HCT116 (cell line): ENCODE data around the gene DNMT1. TPM values are rescaled to one million over a fixed set of nuclear protein-coding genes. Genes with fewer than 3 reads are reported as not detected.

Experiments
- ATAC-seq: fragments of 200-7000 bp; cut with Tn5 transposase; 2 replicates; pipeline ENCODE4 v1.9.1; 2020; ENCODE audit warnings: mild to moderate bottlenecking, moderate library complexity
- BruUV-seq: library from RNA; stranded (reverse); fragments of 400-500 nt; replicated peaks from 2 replicates; lab custom pipeline; 2021; lab: Mats Ljungman, UMichigan
- CTCF ChIA-PET: fragments of 300-600 bp; sonication (Branson Sonifier 250); formaldehyde crosslinking; loops from one replicate; lab custom pipeline; 2021; ENCODE audit warnings: antibody characterized with exemption; lab: Charles Lee
- POLR2A ChIA-PET: fragments of 300-600, 350-600 bp; sonication (Branson Sonifier 250); formaldehyde crosslinking; loops from one replicate; lab custom pipeline; 2021; ENCODE audit warnings: antibody characterized with exemption; lab: Charles Lee
- RAD21 ChIA-PET, 2 experiments: fragments of 300-600 bp; sonication (Branson Sonifier 250); formaldehyde crosslinking; loops; one replicate each; lab custom pipeline; 2023; ENCODE audit warnings: low total read pairs in 2 of 2; ENCODE audit not compliant: uncharacterized antibody in 2 of 2, unreplicated experiment in 2 of 2, low non-redundant PET in 1 of 2; lab: Charles Lee
- DNase-seq: peaks from one replicate; pipeline ENCODE4 v3.0.0-alpha.2; 2010; ENCODE audit warnings: low read depth, low spot score
- H2AFZ ChIP-seq: fragments of 200-600 bp; shearing (Covaris generic), sonication (generic); 2 replicates; pipeline ENCODE4 v1.6.1; 2017; ENCODE audit warnings: low read depth, mixed run types, mixed read lengths, antibody characterized with exemption, low read length; ENCODE audit not compliant: poor library complexity, severe bottlenecking
- H3K27ac ChIP-seq: 2 replicates; pipeline ENCODE4 v1.5.1; 2012; ENCODE audit warnings: low read depth, low read length
- H3K27me3 ChIP-seq: fragments of 200-600 bp; sonication (generic); 2 replicates; pipeline ENCODE4 v1.6.1; 2016; ENCODE audit warnings: mixed run types, low read length, mixed read lengths; ENCODE audit not compliant: insufficient read depth
- H3K36me3 ChIP-seq, 2 experiments: fragments of 200-500 bp in 1 of 2; fragments of 200-600 bp in 1 of 2; sonication (Bioruptor generic) in 1 of 2; sonication (generic) in 1 of 2; 2 replicates each; pipeline versions ENCODE4 v1.5.1 to v1.6.1; 2014 to 2016; ENCODE audit warnings: low read length in 2 of 2, inconsistent platforms in 1 of 2, mixed read lengths in 1 of 2, mixed run types in 1 of 2; ENCODE audit not compliant: insufficient read depth in 2 of 2, control insufficient read depth in 1 of 2
- H3K4me1 ChIP-seq, 2 experiments: fragments of 200-600 bp in 1 of 2; sonication (generic) in 1 of 2; 2 replicates each; pipeline versions ENCODE4 v1.5.1 to v1.6.1; 2012 to 2017; ENCODE audit warnings: low read length in 2 of 2, inconsistent platforms in 1 of 2, mild to moderate bottlenecking in 1 of 2, mixed read lengths in 1 of 2, mixed run types in 1 of 2, moderate library complexity in 1 of 2; ENCODE audit not compliant: insufficient read depth in 2 of 2, control insufficient read depth in 1 of 2
- H3K4me2 ChIP-seq: fragments of 200-600 bp; sonication (generic); 2 replicates; pipeline ENCODE4 v1.6.1; 2017; ENCODE audit warnings: mixed run types, low read length, mixed read lengths
- H3K4me3 ChIP-seq, 2 experiments: fragments of 200-600 bp in 1 of 2; sonication (generic) in 1 of 2; replicated peaks in 1 of 2; 2 replicates each; pipeline ENCODE4 v1.5.1; 2011 to 2016; ENCODE audit warnings: low read length in 2 of 2, control low read depth in 1 of 2, low read depth in 1 of 2, mild to moderate bottlenecking in 1 of 2, mixed read lengths in 1 of 2, mixed run types in 1 of 2
- H3K79me2 ChIP-seq: fragments of 200-600 bp; sonication (generic); 2 replicates; pipeline ENCODE4 v1.6.1; 2017; ENCODE audit warnings: mild to moderate bottlenecking, mixed run types, low read length, moderate library complexity, mixed read lengths; ENCODE audit not compliant: insufficient read depth
- H3K9ac ChIP-seq: fragments of 200-600 bp; sonication (generic); 2 replicates; pipeline ENCODE4 v1.6.1; 2016; ENCODE audit warnings: low read length, mixed read lengths
- H3K9me2 ChIP-seq: fragments of 200-600 bp; sonication (generic), shearing (Covaris generic); 2 replicates; pipeline ENCODE4 v1.6.1; 2017; ENCODE audit warnings: mixed run types, mild to moderate bottlenecking, moderate library complexity; ENCODE audit not compliant: insufficient read depth
- H3K9me3 ChIP-seq, 2 experiments: fragments of 200-500 bp in 1 of 2; fragments of 200-600 bp in 1 of 2; sonication (Bioruptor generic) in 1 of 2; sonication (generic) in 1 of 2; 2 replicates each; pipeline ENCODE4 v1.6.1; 2014 to 2017; ENCODE audit warnings: low read length in 2 of 2, mixed read lengths in 2 of 2, inconsistent platforms in 1 of 2, low read depth in 1 of 2, mild to moderate bottlenecking in 1 of 2, mixed run types in 1 of 2, moderate library complexity in 1 of 2; ENCODE audit not compliant: control insufficient read depth in 1 of 2, insufficient read depth in 1 of 2
- H4K20me1 ChIP-seq: fragments of 200-600 bp; sonication (generic), shearing (Covaris generic); 2 replicates; pipeline ENCODE4 v1.6.1; 2017; ENCODE audit warnings: mixed run types, mild to moderate bottlenecking, moderate library complexity; ENCODE audit not compliant: insufficient read depth
- ATF3 ChIP-seq: IDR thresholded peaks from 2 replicates; pipeline ENCODE4 v1.6.1; 2012
- CBX3 ChIP-seq: IDR thresholded peaks from 2 replicates; pipeline ENCODE4 v1.6.1; 2012; ENCODE audit warnings: low read depth
- CEBPB ChIP-seq: IDR thresholded peaks from 2 replicates; pipeline ENCODE4 v1.6.1; 2012; ENCODE audit warnings: low read depth
- CTCF ChIP-seq, 3 experiments: fragments of 200-600 bp in 1 of 3; sonication (generic) in 1 of 3; IDR thresholded peaks in 2 of 3; conservative IDR thresholded peaks in 1 of 3; 2 replicates each; pipeline ENCODE4 v1.5.1; 2012 to 2017; ENCODE audit warnings: low read depth in 2 of 3, low read length in 2 of 3, antibody characterized with exemption in 1 of 3, borderline replicate concordance in 1 of 3, control low read depth in 1 of 3, mild to moderate bottlenecking in 1 of 3, mixed read lengths in 1 of 3, mixed run types in 1 of 3, moderate library complexity in 1 of 3; ENCODE audit not compliant: insufficient read depth in 1 of 3
- EGR1 ChIP-seq: IDR thresholded peaks from 2 replicates; pipeline ENCODE4 v1.6.1; 2012; ENCODE audit warnings: low read depth
- ELF1 ChIP-seq: IDR thresholded peaks from 2 replicates; pipeline ENCODE4 v1.6.1; 2012; ENCODE audit warnings: low read depth, borderline replicate concordance
- EZH2 ChIP-seq: fragments of 200-600 bp; sonication (generic); IDR thresholded peaks from 2 replicates; pipeline ENCODE4 v1.6.1; 2017; ENCODE audit warnings: antibody characterized with exemption, mixed run types
- EZH2phosphoT487 ChIP-seq: fragments of 200-600 bp; IDR thresholded peaks from 2 replicates; pipeline ENCODE4 v1.6.1; 2018; ENCODE audit warnings: antibody characterized with exemption, borderline replicate concordance
- JUND ChIP-seq: IDR thresholded peaks from 2 replicates; pipeline ENCODE4 v1.6.1; 2012
- RAD21 ChIP-seq: IDR thresholded peaks from 2 replicates; pipeline ENCODE4 v1.6.1; 2012; ENCODE audit warnings: low read depth, mild to moderate bottlenecking
- SIN3A ChIP-seq: IDR thresholded peaks from 2 replicates; pipeline ENCODE4 v1.6.1; 2012; ENCODE audit warnings: low read depth
- SP1 ChIP-seq: IDR thresholded peaks from 2 replicates; pipeline ENCODE4 v1.6.1; 2012; ENCODE audit warnings: low read depth
- TCF7L2 ChIP-seq: IDR thresholded peaks from 2 replicates; pipeline ENCODE4 v1.7.0; 2011; ENCODE audit warnings: borderline replicate concordance, inconsistent platforms; ENCODE audit not compliant: insufficient read depth, insufficient read length; ENCODE audit errors: extremely low read depth
- YY1 ChIP-seq: IDR thresholded peaks from 2 replicates; pipeline ENCODE4 v1.6.1; 2011; ENCODE audit warnings: low read length, low read depth, moderate library complexity, mild to moderate bottlenecking; ENCODE audit not compliant: insufficient replicate concordance; ENCODE audit errors: extremely low read depth
- ZBTB33 ChIP-seq: IDR thresholded peaks from 2 replicates; pipeline ENCODE4 v1.6.1; 2011; ENCODE audit warnings: mild to moderate bottlenecking, low read length, moderate library complexity; ENCODE audit not compliant: insufficient replicate concordance; ENCODE audit errors: extremely low read depth
- ZNF274 ChIP-seq: fragments of 200-500 bp; sonication (Bioruptor generic); IDR thresholded peaks from 2 replicates; pipeline ENCODE4 v1.6.1; 2014; ENCODE audit warnings: mild to moderate bottlenecking, low read depth, low read length, inconsistent platforms
- intact Hi-C: fragments of 100-400 bp; cut with micrococcal nuclease; formaldehyde crosslinking; loops from 2 replicates; pipeline ENCODE4 v1.10.0; 2022
- total RNA-seq: library from RNA; stranded (reverse); gene quantifications from one replicate; pipeline ENCODE4 v1.2.1, GENCODE V29; 2021; ENCODE audit not compliant: unreplicated experiment

The DNMT1 gene
- total RNA-seq, 1 experiment from 2014 or later = 235 TPM

GRCh38 chr19:10124429-10124828 is 70.3 kb downstream of the DNMT1 start:
- BruUV-seq = no TSS peak
- POLR2A ChIA-PET = no interaction called here

More at GRCh38 chr19:10124429-10124828, 70.3 kb downstream of the DNMT1 start:
- CTCF ChIA-PET = no interaction called here
- Histone ChIP-seq H2AFZ (no peak overlapping the region), H3K9me3 (no peaks in the 10 kb centered on the region), H3K27me3 (no peaks in the 10 kb centered on the region), H3K79me2 (peaks cover 3% of the 10 kb centered on the region; the same call in 1 of the 2 replicates), H4K20me1 (no peaks in the 10 kb centered on the region), H3K36me3 (peaks cover 3 to 6% of the 10 kb centered on the region in 2 experiments; a peak in 2 of 4 replicates), H3K4me3 (no peak overlapping the region), H3K9me2 (no peaks in the 10 kb centered on the region), H3K27ac (no peak overlapping the region), H3K4me2 (no peak overlapping the region), H3K4me1 (peaks cover 0 to 9% of the 10 kb centered on the region in 2 experiments; a peak in 2 of 4 replicates), H3K9ac (no peak overlapping the region)
- intact Hi-C loops = no loop called here
- TF ChIP-seq ELF1 = no peak
- no peak for TF ChIP-seq RAD21
- no peak for TF ChIP-seq TCF7L2
- TF ChIP-seq CEBPB = no peak
- TF ChIP-seq EZH2 = no peak
- no peak for TF ChIP-seq ZNF274
- TF ChIP-seq ATF3 = no peak
- TF ChIP-seq YY1 = no peak
- TF ChIP-seq CTCF (IDR thresholded peaks at IDR 0.05 in 2 of 3, conservative IDR thresholded peaks at IDR 0.05 in 1 of 3; ENCODE audit: borderline replicate concordance in 1 of 3, insufficient read depth in 1 of 3, low read depth in 2 of 3, low read length in 2 of 3) = no peak
- no peak for TF ChIP-seq EGR1
- TF ChIP-seq JUND = no peak
- no peak for TF ChIP-seq EZH2phosphoT487
- TF ChIP-seq SIN3A = no peak
- TF ChIP-seq CBX3 = no peak
- no peak for TF ChIP-seq SP1
- TF ChIP-seq ZBTB33 = no peak
- no peak for ATAC-seq
- DNase-seq = no peak
- RAD21 ChIA-PET = no interaction called here
